ENCODE data around the gene GNPTAB.

The GNPTAB gene

GRCh38 chr12:101727098-101727497 is 103.7 kb downstream of the GNPTAB start:
- peak; percentile 16 for DNase-seq

- no peak for DNase-seq
These were observed 108.4 kb downstream of the GNPTAB start for GRCh38 chr12:101722392-101722791.

GRCh38 chr12:101720118-101720517 is 110.6 kb downstream of the GNPTAB start:
- DNase-seq: no peak

GRCh38 chr12:101719566-101719965 is 111.2 kb downstream of the GNPTAB start:
- no peak for DNase-seq

- DNase-seq: no peak
These were observed 115.8 kb downstream of the GNPTAB start for GRCh38 chr12:101714877-101715444.

- DNase-seq: no peak
These were observed 116.8 kb downstream of the GNPTAB start for GRCh38 chr12:101713930-101714329.

GRCh38 chr12:101713059-101713682 is 117.6 kb downstream of the GNPTAB start:
- DNase-seq: no peak

- DNase-seq: no peak
These were observed 120.5 kb downstream of the GNPTAB start for GRCh38 chr12:101710288-101710687.

- no peak for DNase-seq
These were observed 123.5 kb downstream of the GNPTAB start for GRCh38 chr12:101707131-101707782.

GRCh38 chr12:101706403-101706802 is 124.4 kb downstream of the GNPTAB start:
- DNase-seq: no peak

- DNase-seq: no peak
These were observed 127.3 kb downstream of the GNPTAB start for GRCh38 chr12:101703487-101703886.

GRCh38 chr12:101700299-101700820 is 130.4 kb downstream of the GNPTAB start:
- DNase-seq: no peak

GRCh38 chr12:101698800-101699347 is 131.9 kb downstream of the GNPTAB start:
- no peak for DNase-seq

- DNase-seq: peak; percentile 18
These were observed 132.6 kb downstream of the GNPTAB start for GRCh38 chr12:101697930-101698799.

- DNase-seq: peak; percentile 59
These were observed 133.4 kb downstream of the GNPTAB start, which contains the start of gene CHPT1 for GRCh38 chr12:101697197-101697929. CHPT1 (plus strand) TSS chr12:101697640; CDS start chr12:101697862, 222 bp downstream.

GRCh38 chr12:101696251-101697196 is 134.2 kb downstream of the GNPTAB start:
- peak; percentile 37 for DNase-seq

- DNase-seq: peak; percentile 7
These were observed 135.1 kb downstream of the GNPTAB start for GRCh38 chr12:101695706-101696105.
